Endothelial cell of umbilical vein (primary cell): ENCODE results near the gene U2AF2. TPM values are rescaled to one million over a fixed set of nuclear protein-coding genes. Genes with fewer than 3 reads are reported as not detected.

Source experiments
- BruUV-seq: library from RNA; stranded (reverse); fragments of 400-500 nt; replicated peaks from 2 replicates; lab custom pipeline; 2021; lab: Mats Ljungman, UMichigan
- CTCF ChIA-PET: fragments of 300-600, 350-600 bp; sonication (Branson Sonifier 250); formaldehyde crosslinking; loops from one replicate; lab custom pipeline; 2021; ENCODE audit warnings: antibody characterized with exemption, inconsistent platforms; lab: Charles Lee
- POLR2A ChIA-PET: fragments of 300-600, 350-600 bp; sonication (Branson Sonifier 250); formaldehyde crosslinking; loops from one replicate; lab custom pipeline; 2021; ENCODE audit warnings: antibody characterized with exemption, inconsistent platforms; lab: Charles Lee
- DNase-seq: peaks from one replicate; pipeline ENCODE4 v3.0.0-alpha.2; 2011; ENCODE audit warnings: low read depth, low spot score
- FAIRE-seq: peaks from 2 replicates; lab custom pipeline; 2011; peaks lifted over from hg19 to GRCh38; lab: Jason Lieb, UNC
- H2AFZ ChIP-seq: 2 replicates; pipeline ENCODE4 v1.6.0; 2012; ENCODE audit warnings: low read depth, low read length, control low read depth, inconsistent platforms
- H3K27ac ChIP-seq: 2 replicates; pipeline ENCODE4 v1.5.1; 2011; ENCODE audit warnings: low read depth, mild to moderate bottlenecking, control low read depth, low read length, moderate library complexity; ENCODE audit not compliant: insufficient read depth
- H3K27me3 ChIP-seq, 2 experiments: 2 replicates each; pipeline versions ENCODE4 v1.6.0 to v1.6.1; 2011; ENCODE audit warnings: low read length in 2 of 2, mixed read lengths in 1 of 2; ENCODE audit not compliant: control insufficient read depth in 2 of 2, insufficient read depth in 2 of 2
- H3K36me3 ChIP-seq, 2 experiments: 2 replicates in 1 of 2; 3 replicates in 1 of 2; pipeline ENCODE4 v1.5.1; 2011; ENCODE audit warnings: low read length in 2 of 2, mild to moderate bottlenecking in 1 of 2, moderate library complexity in 1 of 2; ENCODE audit not compliant: control insufficient read depth in 2 of 2, insufficient read depth in 2 of 2; ENCODE audit errors: extremely low read depth in 1 of 2
- H3K4me1 ChIP-seq: 3 replicates; pipeline ENCODE4 v1.5.1; 2011; ENCODE audit warnings: mild to moderate bottlenecking, low read length; ENCODE audit not compliant: control insufficient read depth, insufficient read depth; ENCODE audit errors: extremely low read depth
- H3K4me2 ChIP-seq: 2 replicates; pipeline ENCODE4 v1.6.1; 2011; ENCODE audit warnings: low read length, control low read depth, mixed read lengths; ENCODE audit not compliant: insufficient read depth
- H3K4me3 ChIP-seq, 3 experiments: fragments of 200-600 bp in 1 of 3; sonication (generic), shearing (Covaris generic) in 1 of 3; replicated peaks in 1 of 3; 2 replicates each; pipeline ENCODE4 v1.5.1; 2011 to 2016; ENCODE audit warnings: control low read depth in 3 of 3, low read length in 3 of 3, mild to moderate bottlenecking in 2 of 3, inconsistent platforms in 1 of 3, low read depth in 1 of 3, moderate library complexity in 1 of 3; ENCODE audit not compliant: insufficient read depth in 1 of 3
- H3K79me2 ChIP-seq: 2 replicates; pipeline ENCODE4 v1.6.0; 2012; ENCODE audit warnings: low read length, inconsistent platforms; ENCODE audit not compliant: control insufficient read depth, insufficient read depth
- H3K9ac ChIP-seq: replicated peaks from 2 replicates; pipeline ENCODE3; 2011; ENCODE audit warnings: low read length, control low read depth; ENCODE audit not compliant: insufficient read depth; ENCODE audit errors: extremely low read depth
- H3K9me1 ChIP-seq: replicated peaks from 3 replicates; pipeline ENCODE4 v1.6.0; 2011; ENCODE audit warnings: mild to moderate bottlenecking, low read length; ENCODE audit not compliant: control insufficient read depth, insufficient read depth; ENCODE audit errors: extremely low read depth
- H3K9me3 ChIP-seq: replicated peaks from 2 replicates; pipeline ENCODE4 v1.5.1; 2012; ENCODE audit warnings: low read length, inconsistent platforms; ENCODE audit not compliant: control insufficient read depth, insufficient read depth
- H4K20me1 ChIP-seq: replicated peaks from 2 replicates; pipeline ENCODE3; 2011; ENCODE audit warnings: mild to moderate bottlenecking, low read length; ENCODE audit not compliant: control insufficient read depth, insufficient read depth; ENCODE audit errors: extremely low read depth
- EZH2 ChIP-seq: IDR thresholded peaks from 2 replicates; pipeline ENCODE4 v1.6.1; 2012; ENCODE audit warnings: borderline replicate concordance, low read depth, mild to moderate bottlenecking, moderate library complexity, low read length, inconsistent platforms; ENCODE audit not compliant: severe bottlenecking
- FOS ChIP-seq: IDR thresholded peaks from 2 replicates; pipeline ENCODE4 v1.6.1; 2011; ENCODE audit warnings: mild to moderate bottlenecking, low read length, moderate library complexity, borderline replicate concordance; ENCODE audit not compliant: insufficient read depth
- GATA2 ChIP-seq: IDR thresholded peaks from 2 replicates; pipeline ENCODE4 v1.7.0; 2011; ENCODE audit warnings: low read depth, mild to moderate bottlenecking, moderate library complexity, mixed read lengths, low read length; ENCODE audit not compliant: insufficient read length, insufficient read depth
- JUN ChIP-seq: IDR thresholded peaks from 2 replicates; pipeline ENCODE4 v1.6.1; 2011; ENCODE audit warnings: borderline replicate concordance, low read depth; ENCODE audit not compliant: insufficient read length, insufficient read depth
- MYC ChIP-seq: IDR thresholded peaks from one replicate; pipeline ENCODE4 v1.6.1; 2011; ENCODE audit warnings: mild to moderate bottlenecking, low read depth, low read length
- POLR2A ChIP-seq: IDR thresholded peaks from 2 replicates; pipeline ENCODE4 v1.6.1; 2012; ENCODE audit warnings: low read depth, mild to moderate bottlenecking, control low read depth, low read length
- POLR2AphosphoS5 ChIP-seq: IDR thresholded peaks from 2 replicates; pipeline ENCODE4 v1.6.1; 2012; ENCODE audit warnings: low read depth, mild to moderate bottlenecking, control low read depth, low read length, moderate library complexity; ENCODE audit not compliant: insufficient read depth
- dilution Hi-C: fragments of 300-500 bp; cut with MboI; formaldehyde crosslinking; loops from one replicate; pipeline ENCODE4 v1.15.0; 2019; ENCODE audit warnings: low sequenced_read_pairs; ENCODE audit not compliant: extremely low pct_ligation_motif_present
- intact Hi-C: fragments of 100-400 bp; cut with micrococcal nuclease; formaldehyde crosslinking; loops from one replicate; pipeline ENCODE4 v1.10.0; 2022
- polyA plus RNA-seq, 4 experiments: library from polyadenylated mRNA; depleted of rRNA in 3 of 4; stranded (reverse) in 3 of 4; unstranded in 1 of 4; fragments of >200 nt; gene quantifications; 2 replicates each; pipeline versions ENCODE4 v1.2.1 to v1.2.3, GENCODE V29; 2011 to 2012; ENCODE audit warnings: missing spikeins in 1 of 4
- total RNA-seq: library from RNA; stranded (reverse); gene quantifications from 2 replicates; pipeline ENCODE4 v1.2.3, GENCODE V29; 2021
- TF ChIP-seq, protein P1 (sequence below): IDR thresholded peaks from 2 replicates; pipeline ENCODE4 v1.6.1; 2011; ENCODE audit not compliant: insufficient read depth, insufficient read length

Gene U2AF2
- total and polyA plus RNA-seq, 2 donors (not counting 3 experiments of a cell fraction or from before 2014, with no cell fraction given), result 183 to 259 TPM

DNA sequence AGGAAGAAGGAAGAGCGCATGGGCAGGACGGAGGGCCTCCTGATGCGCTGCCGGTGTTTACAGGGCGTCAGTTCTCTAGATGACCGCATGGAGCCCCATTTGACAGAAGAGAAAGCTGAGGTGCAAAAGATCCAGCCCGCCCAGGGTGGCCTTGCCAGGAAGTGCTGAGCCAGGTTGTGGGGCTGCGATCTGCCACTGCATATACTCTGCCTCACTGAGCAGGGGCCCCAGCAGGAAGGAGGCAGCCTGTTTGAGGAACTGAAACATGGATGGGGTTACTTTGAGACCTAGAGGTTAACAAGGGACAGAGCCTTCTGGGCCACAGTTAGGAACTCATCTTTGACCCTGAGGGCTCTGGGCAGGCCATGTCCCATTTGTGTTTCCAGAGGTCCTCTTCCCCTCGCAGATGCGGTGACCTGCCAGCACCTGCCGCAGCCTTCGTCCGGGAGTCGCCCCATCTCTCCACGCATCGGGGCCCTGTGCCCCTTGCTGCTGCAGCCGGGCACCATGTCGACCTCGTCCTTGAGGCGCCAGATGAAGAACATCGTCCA is 23.4 kb downstream of the U2AF2 start:
- no peak for TF ChIP-seq FOS
- TF ChIP-seq JUN, result no peak
- TF ChIP-seq EZH2, result no peak
- no peak for TF ChIP-seq MYC
- TF ChIP-seq, protein P1, sequence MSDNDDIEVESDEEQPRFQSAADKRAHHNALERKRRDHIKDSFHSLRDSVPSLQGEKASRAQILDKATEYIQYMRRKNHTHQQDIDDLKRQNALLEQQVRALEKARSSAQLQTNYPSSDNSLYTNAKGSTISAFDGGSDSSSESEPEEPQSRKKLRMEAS, result no peak
- no peak for TF ChIP-seq GATA2
- no peak for TF ChIP-seq POLR2A
- no peak for TF ChIP-seq POLR2AphosphoS5
- BruUV-seq, result no TSS peak
- peak overlapping the region; percentile 47 for H3K27ac ChIP-seq
- ChIA-PET CTCF (interaction anchor here (1.3 kb wide), 1 partner anchor 21 kb away, joined by 3 read pairs; no protein-coding TSS in a partner anchor), POLR2A (no interaction called here)
- no peaks in the 10 kb centered on the region for H4K20me1 ChIP-seq
- no peak overlapping the region for H3K4me3 ChIP-seq
- dilution Hi-C loops (no loop called here), intact Hi-C loops (no loop called here)
- H3K4me1 ChIP-seq, result peaks cover 40% of the 10 kb centered on the region
- peaks cover 11 to 21% of the 10 kb centered on the region in 2 experiments for H3K36me3 ChIP-seq
- no peaks in the 10 kb centered on the region for H3K27me3 ChIP-seq
- FAIRE-seq (no peak), DNase-seq (no peak)
- H3K79me2 ChIP-seq, result peaks cover 76% of the 10 kb centered on the region
- no peaks in the 10 kb centered on the region for H3K9me3 ChIP-seq
- no peak overlapping the region for H3K9ac ChIP-seq
- H2AFZ ChIP-seq, result no peak overlapping the region
- H3K9me1 ChIP-seq, result no peaks in the 10 kb centered on the region
- peak overlapping the region; percentile 91 for H3K4me2 ChIP-seq
